Neural progenitor cell (in vitro differentiated cells): Measurements from ENCODE around the gene CCDC91.

Source experiments
- EZH2 ChIP-seq: fragments of 200-600 bp; sonication (generic); IDR thresholded peaks from 2 replicates; pipeline ENCODE4 v1.6.1; 2017; ENCODE audit warnings: antibody characterized with exemption, mild to moderate bottlenecking, moderate library complexity
- EZH2phosphoT487 ChIP-seq: fragments of 200-600 bp; sonication (generic); IDR thresholded peaks from 2 replicates; pipeline ENCODE4 v1.6.1; 2017; ENCODE audit warnings: antibody characterized with exemption
- TF ChIP-seq, protein P1 (sequence below): fragments of 200-600 bp; sonication (generic); IDR thresholded peaks from 2 replicates; pipeline ENCODE4 v1.5.1; 2017; ENCODE audit warnings: antibody characterized with exemption, mild to moderate bottlenecking

DNA sequence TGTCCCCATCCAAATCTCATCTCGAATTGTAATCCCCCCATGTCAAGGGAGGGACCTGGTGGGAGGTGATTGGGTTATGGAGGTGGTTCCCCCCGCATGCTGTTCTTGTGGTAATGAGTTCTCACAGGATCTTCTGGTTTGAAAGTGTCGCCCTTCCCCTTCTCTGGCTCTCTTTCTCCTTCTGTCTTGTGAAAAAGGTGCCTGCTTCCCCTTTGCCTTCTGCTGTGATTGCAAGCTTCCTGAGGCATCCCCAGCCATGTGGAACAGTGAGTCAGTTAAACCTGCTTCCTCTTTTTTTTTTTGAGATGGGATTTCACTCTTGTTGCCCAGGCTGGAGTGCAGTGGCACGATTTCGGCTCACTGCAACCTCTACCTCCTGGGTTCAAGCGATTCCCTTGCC, 104.0 kb downstream of the CCDC91 start:
- TF ChIP-seq EZH2 = no peak
- TF ChIP-seq, protein P1, sequence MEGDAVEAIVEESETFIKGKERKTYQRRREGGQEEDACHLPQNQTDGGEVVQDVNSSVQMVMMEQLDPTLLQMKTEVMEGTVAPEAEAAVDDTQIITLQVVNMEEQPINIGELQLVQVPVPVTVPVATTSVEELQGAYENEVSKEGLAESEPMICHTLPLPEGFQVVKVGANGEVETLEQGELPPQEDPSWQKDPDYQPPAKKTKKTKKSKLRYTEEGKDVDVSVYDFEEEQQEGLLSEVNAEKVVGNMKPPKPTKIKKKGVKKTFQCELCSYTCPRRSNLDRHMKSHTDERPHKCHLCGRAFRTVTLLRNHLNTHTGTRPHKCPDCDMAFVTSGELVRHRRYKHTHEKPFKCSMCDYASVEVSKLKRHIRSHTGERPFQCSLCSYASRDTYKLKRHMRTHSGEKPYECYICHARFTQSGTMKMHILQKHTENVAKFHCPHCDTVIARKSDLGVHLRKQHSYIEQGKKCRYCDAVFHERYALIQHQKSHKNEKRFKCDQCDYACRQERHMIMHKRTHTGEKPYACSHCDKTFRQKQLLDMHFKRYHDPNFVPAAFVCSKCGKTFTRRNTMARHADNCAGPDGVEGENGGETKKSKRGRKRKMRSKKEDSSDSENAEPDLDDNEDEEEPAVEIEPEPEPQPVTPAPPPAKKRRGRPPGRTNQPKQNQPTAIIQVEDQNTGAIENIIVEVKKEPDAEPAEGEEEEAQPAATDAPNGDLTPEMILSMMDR = no peak
- no peak for TF ChIP-seq EZH2phosphoT487
